SH-SY5Y (cell line): ENCODE data around the gene STK24.

Experiments used
- GATA2 ChIP-seq: IDR thresholded peaks from 2 replicates; pipeline ENCODE4 v1.6.1; 2011; ENCODE audit warnings: mild to moderate bottlenecking, low read depth, low read length
- GATA3 ChIP-seq: IDR thresholded peaks from 2 replicates; pipeline ENCODE4 v1.6.1; 2011; ENCODE audit warnings: low read depth, mild to moderate bottlenecking, low read length, moderate library complexity

STK24 gene

DNA sequence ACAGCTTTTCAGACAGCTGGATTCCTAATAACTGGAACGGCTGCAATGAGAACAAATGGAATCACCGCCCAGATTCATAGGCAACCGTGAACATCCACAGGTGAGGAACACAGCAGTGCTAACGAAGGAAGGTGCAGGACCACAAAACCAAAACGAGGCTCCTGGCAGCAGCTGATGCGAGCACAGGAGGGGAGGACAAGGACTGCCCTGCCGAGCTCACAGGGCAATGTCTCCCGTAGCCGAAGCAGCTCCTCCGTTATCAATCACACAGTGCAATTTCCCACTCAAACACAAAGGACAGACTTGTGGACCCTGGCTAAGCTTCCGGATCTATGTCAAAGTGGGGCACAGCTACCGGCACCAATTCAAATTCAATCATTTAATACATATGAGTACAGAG lies 70.6 kb downstream of the STK24 start:
- no peak for TF ChIP-seq GATA2
- TF ChIP-seq GATA3, result no peak

DNA sequence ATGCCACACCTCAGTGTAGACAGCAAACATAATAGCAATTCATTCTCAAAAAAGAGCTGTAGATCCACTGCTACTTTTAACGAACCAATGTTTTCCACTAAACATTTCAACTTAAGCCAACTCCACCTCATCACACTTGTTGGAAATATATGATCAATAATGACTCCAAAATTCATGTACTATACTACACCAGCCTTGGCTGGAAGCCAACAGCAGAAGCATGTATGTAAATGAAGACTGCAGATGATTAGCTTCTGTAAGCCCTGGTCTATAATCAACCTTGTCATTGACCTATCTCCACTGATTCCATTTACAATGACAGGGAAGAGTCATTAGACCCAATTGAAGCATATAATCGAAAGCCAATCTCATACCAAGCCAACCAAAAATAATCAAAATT lies 71.7 kb downstream of the STK24 start:
- no peak for TF ChIP-seq GATA3
- TF ChIP-seq GATA2, result no peak

GRCh38 chr13:98504371-98504963 lies 72.4 kb downstream of the STK24 start:
- TF ChIP-seq GATA3 (no peak), GATA2 (no peak)

DNA sequence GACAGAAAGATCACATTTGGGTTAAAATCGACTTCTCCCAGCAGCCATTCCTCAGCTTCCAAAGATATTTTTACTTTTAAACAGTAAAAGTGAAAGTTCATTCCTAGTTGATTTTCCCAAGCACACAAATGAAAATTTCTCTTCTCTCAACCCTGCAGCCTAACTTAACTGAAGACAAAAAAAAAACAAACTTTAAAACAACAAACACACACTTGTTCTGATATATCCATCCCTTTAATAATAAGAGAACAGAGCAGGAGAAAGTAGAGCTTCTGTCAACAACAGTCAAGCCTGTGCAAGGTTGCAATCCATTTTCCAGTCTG lies 72.9 kb downstream of the STK24 start:
- no peak for TF ChIP-seq GATA3
- no peak for TF ChIP-seq GATA2

DNA sequence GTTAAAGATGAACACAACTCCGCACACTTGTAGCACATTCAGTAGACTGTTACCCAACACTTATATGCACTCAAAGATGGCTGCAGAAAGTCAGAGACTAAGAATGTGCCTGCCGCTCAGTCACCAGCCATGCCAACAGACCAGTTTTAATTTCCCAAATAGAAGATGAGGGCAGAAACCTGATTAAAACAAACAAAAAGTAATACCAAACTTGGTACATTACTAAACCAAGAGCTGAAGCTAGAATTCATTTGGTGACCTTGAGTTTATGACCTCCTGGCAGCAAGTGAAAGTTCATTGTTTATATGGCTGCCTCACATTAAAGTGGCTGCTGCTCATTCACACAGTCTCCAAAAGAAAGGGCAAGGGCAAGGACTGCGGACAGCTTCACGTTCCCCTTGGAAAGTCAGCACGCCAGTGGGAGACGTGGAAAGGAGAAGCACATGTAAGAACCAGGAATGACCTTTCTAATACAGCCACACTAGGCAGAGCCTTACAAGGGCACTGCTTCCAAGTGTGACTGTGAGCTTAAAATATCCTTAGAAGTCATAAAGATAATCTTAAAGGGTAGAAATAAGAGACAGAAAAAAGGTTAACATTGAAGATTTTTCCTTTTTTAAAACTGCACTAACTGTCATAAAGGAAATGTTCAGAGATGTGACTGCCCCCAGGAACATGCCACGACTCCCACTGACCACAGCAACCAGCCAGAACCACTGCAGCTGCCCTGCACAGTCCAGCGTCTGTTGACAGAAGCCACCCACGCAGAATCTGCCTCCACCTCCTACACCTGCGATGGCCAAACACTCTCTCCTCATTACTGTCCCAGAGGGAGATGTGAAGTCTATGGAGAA lies 73.5 kb downstream of the STK24 start:
- TF ChIP-seq GATA3 (no peak), GATA2 (no peak)

DNA sequence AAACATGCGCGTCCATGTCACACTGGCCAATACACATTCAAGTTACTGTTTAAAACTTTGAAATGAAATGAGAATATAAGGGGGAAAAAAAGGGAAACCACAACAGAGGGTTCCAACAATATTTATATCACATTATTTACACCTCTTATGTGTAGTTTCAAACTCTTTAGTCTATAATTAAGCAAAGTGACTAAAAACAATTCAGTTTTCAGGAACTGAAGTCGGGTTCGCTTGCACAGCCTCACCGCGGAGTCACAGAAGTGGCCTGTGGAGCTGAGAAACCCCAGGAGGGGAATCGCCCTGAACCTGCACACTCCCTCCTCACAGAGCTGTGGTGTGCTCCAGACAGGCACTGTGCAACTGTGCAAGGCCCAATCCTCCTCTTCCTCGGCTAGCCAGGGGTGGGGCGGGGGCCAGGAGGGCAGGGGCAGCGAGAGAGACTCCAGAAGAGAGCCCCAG lies 75.9 kb downstream of the STK24 start:
- no peak for TF ChIP-seq GATA3
- no peak for TF ChIP-seq GATA2

- no peak for TF ChIP-seq GATA3
- TF ChIP-seq GATA2, result no peak
Observed at GRCh38 chr13:98496966-98497365, 79.9 kb downstream of the STK24 start.

- TF ChIP-seq GATA3, result no peak
- no peak for TF ChIP-seq GATA2
Observed at GRCh38 chr13:98496479-98496791, 80.5 kb downstream of the STK24 start.

GRCh38 chr13:98495627-98496478 lies 81.1 kb downstream of the STK24 start:
- no peak for TF ChIP-seq GATA3
- TF ChIP-seq GATA2, result no peak

- no peak for TF ChIP-seq GATA2
- TF ChIP-seq GATA3, result no peak
Observed at GRCh38 chr13:98494769-98495168, 82.1 kb downstream of the STK24 start.

DNA sequence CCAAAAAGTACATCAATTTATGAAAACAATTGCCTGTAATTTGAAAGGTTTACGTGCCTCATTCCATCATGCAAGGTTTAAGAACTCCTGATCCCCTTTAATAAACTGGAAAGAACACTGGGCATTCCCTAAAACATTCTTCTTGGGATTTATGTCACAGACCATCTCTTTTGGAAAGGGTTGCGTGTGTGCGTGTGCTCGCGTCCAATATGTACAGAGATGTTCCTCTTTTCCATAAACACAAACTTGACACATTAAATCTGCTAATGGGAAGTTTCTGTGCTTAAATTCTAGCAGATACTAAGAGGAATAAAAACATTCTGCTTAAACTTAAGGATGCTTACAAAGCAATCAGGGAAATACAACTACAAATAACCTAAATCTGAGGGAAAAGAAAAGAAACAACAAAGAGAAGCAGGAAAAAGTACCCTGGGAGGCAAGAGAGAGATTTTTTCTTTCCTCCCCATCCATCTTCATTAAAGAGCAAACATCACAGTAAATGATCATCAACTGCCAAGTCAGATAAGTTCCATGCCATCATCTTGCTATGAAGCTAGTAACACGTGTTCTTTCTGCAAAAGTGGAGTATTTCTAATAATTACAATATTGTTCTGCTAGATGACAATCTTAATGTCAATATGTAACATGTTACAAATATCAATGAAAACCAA lies 83.7 kb downstream of the STK24 start:
- TF ChIP-seq GATA3 (no peak), GATA2 (no peak)

GRCh38 chr13:98492335-98493041 lies 84.4 kb downstream of the STK24 start:
- TF ChIP-seq GATA3, result no peak
- no peak for TF ChIP-seq GATA2

- TF ChIP-seq GATA2, result no peak
- no peak for TF ChIP-seq GATA3
Observed at GRCh38 chr13:98490866-98491265, 86.0 kb downstream of the STK24 start.
